GM18868 (cell line): ENCODE data around the gene IL10RA.

ENCODE experiments used
- ATAC-seq: cut with Tn5 transposase; IDR thresholded peaks from one replicate; pipeline ENCODE4 v1.9.1; 2021; ENCODE audit warnings: mild to moderate bottlenecking, moderate library complexity; ENCODE audit not compliant: unreplicated experiment

IL10RA gene

GRCh38 chr11:118042796-118043195 lies 56.6 kb downstream of the IL10RA start:
- no peak for ATAC-seq

- no peak for ATAC-seq
Observed at GRCh38 chr11:118045191-118045590, 59.0 kb downstream of the IL10RA start.

DNA sequence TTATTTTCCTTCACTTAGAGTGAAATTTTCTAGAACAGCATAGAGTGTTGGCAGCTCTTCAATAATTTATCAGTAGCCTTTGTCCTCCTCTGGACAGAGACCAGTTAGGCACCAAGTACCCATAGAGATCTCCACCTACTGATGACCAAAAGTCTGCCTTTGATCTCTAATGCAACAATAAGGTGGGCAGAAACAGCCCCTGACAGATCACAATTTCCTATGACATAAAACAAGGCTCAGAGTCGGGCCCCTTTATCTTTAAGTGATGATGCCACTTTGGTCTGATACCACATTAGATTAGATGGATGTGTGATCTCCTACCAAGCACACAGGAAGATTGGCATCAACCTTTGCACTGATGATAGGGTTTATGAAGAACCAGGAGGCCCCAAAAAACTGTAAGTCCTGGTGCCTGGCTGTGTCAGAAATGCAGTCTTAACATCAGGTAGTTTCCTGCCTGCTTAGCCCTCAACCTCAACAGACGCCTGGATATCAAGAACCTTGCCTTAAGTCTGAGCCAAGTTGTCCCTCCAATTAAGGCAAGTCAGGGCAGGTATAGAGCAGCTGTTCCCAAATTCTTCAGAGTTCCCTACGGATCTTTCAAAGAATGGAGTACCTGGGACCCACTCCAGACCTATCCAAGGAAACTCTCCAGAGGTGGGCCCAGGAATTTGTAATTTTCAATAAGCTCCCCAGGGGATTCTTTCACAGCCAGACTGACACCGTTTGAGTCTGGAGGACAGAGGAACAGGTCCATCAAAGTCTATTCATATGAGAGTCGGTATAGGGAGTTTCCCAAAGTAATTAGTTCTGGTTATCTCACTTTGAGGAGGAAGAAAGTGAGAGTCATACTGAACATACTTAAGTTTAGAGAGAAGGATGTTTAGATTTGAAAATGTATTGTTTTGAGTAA lies 60.1 kb downstream of the IL10RA start:
- peak; percentile 65 for ATAC-seq

DNA sequence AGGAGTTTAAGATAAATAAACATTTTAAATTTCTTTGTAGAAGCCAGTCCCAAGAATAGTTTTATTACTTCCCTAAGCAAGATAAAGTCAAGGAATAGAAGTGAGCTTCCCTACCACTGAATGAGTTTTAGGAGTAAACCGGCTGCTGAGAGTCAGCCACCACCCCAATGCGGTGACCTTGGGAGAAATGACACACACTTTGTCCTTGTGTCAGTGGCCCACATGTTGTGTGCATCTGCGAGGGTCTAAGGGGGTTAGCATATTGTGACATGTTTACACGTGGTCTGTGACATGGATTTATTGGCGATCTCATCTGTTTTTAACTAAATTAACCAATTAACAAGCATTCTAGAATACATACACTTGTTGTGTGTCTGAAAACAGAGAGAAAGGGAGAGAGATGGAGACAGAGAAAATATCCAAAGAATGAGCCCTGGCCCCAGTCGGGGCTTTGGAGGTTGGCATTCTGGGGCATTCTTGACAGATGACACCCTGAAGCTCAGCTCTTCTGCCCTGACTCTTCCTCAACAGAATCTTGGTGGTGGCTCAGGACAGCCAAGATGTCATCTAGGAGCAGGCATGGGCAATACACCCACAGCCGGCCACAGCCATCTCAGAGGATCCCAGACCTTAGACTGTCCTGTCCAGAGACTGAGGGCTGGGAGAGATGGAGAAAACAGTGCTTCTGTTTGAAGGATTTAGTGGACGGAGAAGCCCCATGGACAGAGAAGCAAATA lies 60.9 kb downstream of the IL10RA start:
- no peak for ATAC-seq

GRCh38 chr11:118047749-118048148 lies 61.6 kb downstream of the IL10RA start:
- no peak for ATAC-seq

DNA sequence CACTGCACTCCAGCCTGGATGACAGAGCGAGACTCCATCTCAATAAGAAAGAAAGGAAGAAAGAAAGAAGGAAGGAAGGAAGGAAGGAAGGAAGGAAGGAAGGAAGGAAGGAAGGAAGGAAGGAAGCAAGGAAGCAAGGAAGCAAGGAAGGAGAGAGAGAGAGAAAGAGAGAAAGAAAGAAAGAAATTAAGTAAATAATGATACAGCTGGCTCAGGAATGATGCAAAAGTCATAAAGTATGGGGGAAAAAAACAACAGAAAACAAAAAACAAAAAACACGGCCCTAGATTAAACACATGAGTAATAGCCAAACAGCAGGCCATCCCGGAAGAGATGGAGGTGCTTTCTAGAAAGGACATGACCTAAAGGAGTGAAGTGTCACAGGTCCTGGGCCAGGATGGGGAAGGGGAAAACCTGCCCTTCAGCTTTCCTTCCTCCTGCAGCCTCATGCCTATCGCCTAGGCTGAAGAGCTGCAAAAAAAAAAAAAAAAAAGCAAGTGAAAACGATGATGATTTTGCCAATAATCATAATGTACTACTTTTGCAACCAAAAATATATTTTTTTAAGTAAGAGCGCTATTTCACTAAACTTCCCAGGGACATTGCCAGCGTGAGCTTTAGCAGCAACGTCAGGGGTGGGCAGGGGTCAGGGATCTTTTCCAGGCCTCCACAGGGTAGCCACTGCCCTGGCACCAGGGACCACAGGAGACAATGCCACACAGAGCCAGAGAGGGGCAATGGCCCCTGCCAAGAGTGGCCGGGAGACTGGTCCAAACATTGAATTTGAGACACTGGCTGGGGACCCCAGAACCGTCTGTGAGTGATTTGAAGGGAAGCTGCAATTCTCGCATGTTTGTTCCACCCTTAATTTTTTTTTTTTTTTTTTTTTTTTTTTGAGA lies 62.5 kb downstream of the IL10RA start:
- no peak for ATAC-seq

DNA sequence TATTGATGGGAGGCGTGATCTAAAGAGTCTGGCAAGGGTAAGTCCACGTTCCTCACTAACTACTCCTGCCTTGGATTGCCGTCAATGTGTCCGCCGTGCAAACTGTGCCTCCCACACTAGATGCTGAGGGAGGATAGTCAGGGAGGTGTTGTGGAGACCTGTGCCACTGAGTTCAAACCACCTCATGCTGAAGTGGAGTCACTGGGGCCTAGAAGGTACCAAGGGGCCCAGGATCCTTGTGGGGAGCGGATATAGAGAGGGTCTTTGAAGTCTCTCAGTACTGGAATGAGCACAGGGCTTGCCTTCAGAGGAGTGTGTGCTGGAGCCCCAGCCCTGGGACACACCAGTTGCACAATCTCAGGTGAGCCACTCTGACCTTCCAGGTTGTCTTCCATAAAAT lies 63.6 kb downstream of the IL10RA start:
- ATAC-seq: no peak

DNA sequence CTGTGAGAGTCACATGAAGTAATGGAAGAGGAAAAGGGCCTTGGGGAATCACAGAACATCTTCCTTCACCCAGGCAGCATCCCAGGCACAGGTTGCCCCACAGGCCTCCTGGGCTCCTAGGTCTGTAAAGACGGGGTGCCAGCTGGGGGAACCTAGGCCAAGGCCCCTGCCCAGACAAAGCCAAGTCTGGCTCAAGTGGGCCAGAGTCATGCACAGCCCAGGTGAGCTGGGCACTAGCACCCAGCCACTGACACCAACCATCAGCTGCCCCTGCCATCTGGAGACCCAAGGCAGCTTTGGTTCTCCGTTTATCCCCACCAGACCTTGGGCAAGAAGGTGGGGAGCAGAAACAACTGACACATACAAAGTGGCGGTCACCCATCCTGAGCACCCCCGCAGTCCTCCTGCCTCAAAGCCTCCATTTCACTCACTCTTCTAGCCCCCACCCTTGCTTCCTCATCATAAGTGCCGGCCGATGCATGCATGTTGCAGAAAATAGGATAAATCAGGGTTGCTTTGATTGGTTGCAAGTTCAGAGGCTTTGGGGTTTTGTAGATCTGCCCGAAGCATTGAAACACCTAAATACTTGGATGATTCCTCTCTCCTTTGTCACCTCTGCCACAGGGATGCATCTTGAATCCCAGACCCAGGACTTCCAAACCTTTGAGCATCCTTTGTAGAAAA lies 64.2 kb downstream of the IL10RA start:
- no peak for ATAC-seq
